Measurements from ENCODE around the gene CCDC152. TPM values are rescaled to one million over a fixed set of nuclear protein-coding genes. Genes with fewer than 3 reads are reported as not detected.

CCDC152 gene
- total and polyA plus RNA-seq, 10 of the 15 experiments (the other 5 are each of a cell fraction or from before 2014, with no cell fraction given), result 0.12 to 25.8 (median 13.5) TPM

GRCh38 chr5:42751044-42751443, 5.6 kb upstream of the CCDC152 start:
- H3K27me3 ChIP-seq (replicated peaks in 1 of 2; ENCODE audit: control insufficient read depth in 2 of 2, insufficient read depth in 2 of 2, low read length in 1 of 2), result no peaks in the 10 kb centered on the region
- no peaks in the 10 kb centered on the region for H3K79me2 ChIP-seq (ENCODE audit: control insufficient read depth, insufficient read depth, low read length)
- CTCF ChIA-PET, result interaction anchor here (0.7 to 2.9 kb wide), 10 partner anchors 10 to 895 kb away, joined by 3 to 13 read pairs (median 3); no protein-coding TSS in a partner anchor
- FAIRE-seq (no peak), DNase-seq (ENCODE audit: low read depth, low spot score) (no peak), ATAC-seq (no peak)
- BruUV-seq (replicated peaks), result no TSS peak
- H3K36me3 ChIP-seq (ENCODE audit: control insufficient read depth in 2 of 2, insufficient read depth in 2 of 2, low read length in 1 of 2), result no peaks in the 10 kb centered on the region
- H3K27ac ChIP-seq (ENCODE audit: control insufficient read depth, insufficient read depth), result no peak overlapping the region
- RAD21 ChIA-PET (ENCODE audit: unreplicated experiment), result interaction anchor here (1.1 to 2.2 kb wide), 3 partner anchors 15 to 165 kb away, joined by 3 to 12 read pairs (median 4); no protein-coding TSS in a partner anchor
- H3K9me3 ChIP-seq (replicated peaks; ENCODE audit: control insufficient read depth, insufficient read depth, low read length), result no peaks in the 10 kb centered on the region
- in situ Hi-C loops (cut with MboI) (no loop called here), intact Hi-C loops (cut with micrococcal nuclease; ENCODE audit: unreplicated experiment) (no loop called here)
- no peaks in the 10 kb centered on the region for H3K4me1 ChIP-seq (ENCODE audit: control insufficient read depth, insufficient read depth, low read length)
- H2AFZ ChIP-seq (ENCODE audit: control insufficient read depth, low read depth, low read length), result no peak overlapping the region
- WGBS (ENCODE audit: insufficient coverage, insufficient replicate concordance, low lambda C conversion rate, missing lambda C conversion rate), result 19% methylated on average over 5 of the region's 5 CpGs
- no peak overlapping the region for H3K4me3 ChIP-seq
- no peak overlapping the region for H3K9ac ChIP-seq (ENCODE audit: control insufficient read depth, insufficient read depth, low read length)
- no peak overlapping the region for H3K4me2 ChIP-seq (ENCODE audit: control insufficient read depth, insufficient read depth)
- SMC1A ChIA-PET (ENCODE audit: uncharacterized antibody, unreplicated experiment), result interaction anchor here (0.8 to 2.2 kb wide), 5 partner anchors 10 to 138 kb away, joined by 3 to 12 read pairs (median 8); no protein-coding TSS in a partner anchor
- no peaks in the 10 kb centered on the region for H4K20me1 ChIP-seq (ENCODE audit: control insufficient read depth, insufficient read depth)
- POLR2A ChIA-PET, result no interaction called here
- no peak for TF ChIP-seq USF2 (IDR thresholded peaks at IDR 0.05; ENCODE audit: borderline replicate concordance, low read depth, low read length)

- Histone ChIP-seq H4K20me1 (ENCODE audit: control insufficient read depth, insufficient read depth) (no peaks in the 10 kb centered on the region), H3K36me3 (ENCODE audit: control insufficient read depth in 2 of 2, insufficient read depth in 2 of 2, low read length in 1 of 2) (no peaks in the 10 kb centered on the region), H3K79me2 (ENCODE audit: control insufficient read depth, insufficient read depth, low read length) (no peaks in the 10 kb centered on the region), H2AFZ (ENCODE audit: control insufficient read depth, low read depth, low read length) (no peak overlapping the region), H3K4me3 (no peak overlapping the region), H3K4me1 (ENCODE audit: control insufficient read depth, insufficient read depth, low read length) (no peaks in the 10 kb centered on the region), H3K4me2 (ENCODE audit: control insufficient read depth, insufficient read depth) (no peak overlapping the region), H3K27me3 (replicated peaks in 1 of 2; ENCODE audit: control insufficient read depth in 2 of 2, insufficient read depth in 2 of 2, low read length in 1 of 2) (no peaks in the 10 kb centered on the region), H3K9me3 (replicated peaks; ENCODE audit: control insufficient read depth, insufficient read depth, low read length) (no peaks in the 10 kb centered on the region), H3K27ac (ENCODE audit: control insufficient read depth, insufficient read depth) (no peak overlapping the region), H3K9ac (ENCODE audit: control insufficient read depth, insufficient read depth, low read length) (no peak overlapping the region)
- ChIA-PET RAD21 (ENCODE audit: unreplicated experiment) (interaction anchor here (1.1 to 2.2 kb wide), 2 partner anchors 136 kb away, joined by 3 to 12 read pairs; no protein-coding TSS in a partner anchor), SMC1A (ENCODE audit: uncharacterized antibody, unreplicated experiment) (interaction anchor here (0.5 to 2.7 kb wide), 6 partner anchors 14 to 143 kb away, joined by 3 to 13 read pairs (median 4); no protein-coding TSS in a partner anchor), POLR2A (no interaction called here), CTCF (interaction anchor here (1.2 to 2.9 kb wide), 5 partner anchors 12 to 156 kb away, joined by 3 to 13 read pairs (median 4); no protein-coding TSS in a partner anchor)
- 71% methylated on average over 3 of the region's 3 CpGs for WGBS (ENCODE audit: insufficient coverage, insufficient replicate concordance, low lambda C conversion rate, missing lambda C conversion rate)
- intact Hi-C loops (cut with micrococcal nuclease; ENCODE audit: unreplicated experiment), result no loop called here
- TF ChIP-seq KDM1A (IDR thresholded peaks at IDR 0.05; ENCODE audit: borderline replicate concordance) (no peak), IKZF1 (conservative IDR thresholded peaks at IDR 0.05) (no peak)
- in situ Hi-C loops (cut with MboI), result no loop called here
- FAIRE-seq (no peak), ATAC-seq (no peak), DNase-seq (ENCODE audit: low read depth, low spot score) (no peak)
- no TSS peak for BruUV-seq (replicated peaks)
These were observed 3.5 kb upstream of the CCDC152 start for GRCh38 chr5:42753099-42753498.
